ENCODE results near the gene USP34.

DNA sequence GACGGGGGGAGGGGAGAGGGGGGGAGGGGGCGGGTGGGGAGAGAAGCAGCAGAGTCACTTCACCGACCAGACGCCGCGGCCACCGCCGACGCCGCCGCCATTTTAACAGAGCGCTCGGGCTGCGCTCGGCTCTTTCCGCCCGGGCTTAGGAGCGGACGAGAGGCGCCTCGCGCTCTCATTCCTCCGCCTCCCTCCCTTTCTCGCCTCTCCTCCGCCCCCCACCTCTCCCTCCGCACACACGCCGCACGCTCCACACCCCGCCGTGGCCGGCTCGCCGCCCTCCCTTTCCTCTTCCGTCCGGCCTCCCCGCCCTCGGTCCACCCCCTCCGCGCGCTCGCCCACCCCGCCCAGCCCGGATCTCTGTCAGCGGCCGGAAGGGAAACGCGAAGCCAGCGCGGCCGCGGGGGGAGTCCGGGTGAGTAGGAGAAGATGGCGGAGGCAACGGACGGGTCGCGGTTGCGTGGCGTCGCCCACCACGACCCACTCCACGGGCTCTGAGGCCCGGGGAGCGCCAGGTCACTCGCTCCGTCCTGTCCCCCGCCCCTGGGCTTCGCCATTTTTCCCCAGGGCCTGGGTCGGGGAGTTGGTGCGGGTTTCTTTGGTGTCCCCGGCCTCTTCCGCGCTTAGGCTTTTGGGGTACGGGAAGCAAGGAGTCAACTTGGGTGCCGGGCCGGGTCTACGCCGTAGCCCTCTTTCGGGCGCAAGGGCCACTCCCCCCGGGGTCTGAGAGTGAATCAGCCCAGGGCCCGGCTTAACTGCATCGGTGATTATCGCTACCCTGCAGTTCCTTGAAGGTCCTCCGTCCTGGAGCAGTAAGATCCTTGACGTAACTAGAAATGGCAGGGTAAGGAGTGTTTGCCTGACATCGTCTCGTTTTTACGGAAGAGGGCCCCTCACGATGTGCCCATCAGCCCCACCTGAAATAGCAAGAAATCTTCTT, at the start of gene USP34:
- TF ChIP-seq CHD2 (IDR thresholded peaks at IDR 0.05; ENCODE audit: low read length) (no peak), RAD21 (IDR thresholded peaks at IDR 0.05 in 1 of 2, conservative IDR thresholded peaks at IDR 0.05 in 1 of 2; ENCODE audit: low read depth in 2 of 2, low read length in 2 of 2) (no peak), RFX5 (IDR thresholded peaks at IDR 0.05; ENCODE audit: borderline replicate concordance, low read depth, low read length) (no peak), POLR2AphosphoS5 (IDR thresholded peaks at IDR 0.05; ENCODE audit: low read depth, low read length) (peak; percentile 88), HDAC6 (IDR thresholded peaks at IDR 0.05; ENCODE audit: low read depth, low read length) (no peak), CBX5 (IDR thresholded peaks at IDR 0.05; ENCODE audit: low read depth, low read length) (no peak), CEBPB (IDR thresholded peaks at IDR 0.05; ENCODE audit: low read depth, low read length) (no peak)
- TF ChIP-seq, protein P1, sequence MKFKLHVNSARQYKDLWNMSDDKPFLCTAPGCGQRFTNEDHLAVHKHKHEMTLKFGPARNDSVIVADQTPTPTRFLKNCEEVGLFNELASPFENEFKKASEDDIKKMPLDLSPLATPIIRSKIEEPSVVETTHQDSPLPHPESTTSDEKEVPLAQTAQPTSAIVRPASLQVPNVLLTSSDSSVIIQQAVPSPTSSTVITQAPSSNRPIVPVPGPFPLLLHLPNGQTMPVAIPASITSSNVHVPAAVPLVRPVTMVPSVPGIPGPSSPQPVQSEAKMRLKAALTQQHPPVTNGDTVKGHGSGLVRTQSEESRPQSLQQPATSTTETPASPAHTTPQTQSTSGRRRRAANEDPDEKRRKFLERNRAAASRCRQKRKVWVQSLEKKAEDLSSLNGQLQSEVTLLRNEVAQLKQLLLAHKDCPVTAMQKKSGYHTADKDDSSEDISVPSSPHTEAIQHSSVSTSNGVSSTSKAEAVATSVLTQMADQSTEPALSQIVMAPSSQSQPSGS (IDR thresholded peaks at IDR 0.05; ENCODE audit: low read length) = no peak
- TF ChIP-seq, protein P2, sequence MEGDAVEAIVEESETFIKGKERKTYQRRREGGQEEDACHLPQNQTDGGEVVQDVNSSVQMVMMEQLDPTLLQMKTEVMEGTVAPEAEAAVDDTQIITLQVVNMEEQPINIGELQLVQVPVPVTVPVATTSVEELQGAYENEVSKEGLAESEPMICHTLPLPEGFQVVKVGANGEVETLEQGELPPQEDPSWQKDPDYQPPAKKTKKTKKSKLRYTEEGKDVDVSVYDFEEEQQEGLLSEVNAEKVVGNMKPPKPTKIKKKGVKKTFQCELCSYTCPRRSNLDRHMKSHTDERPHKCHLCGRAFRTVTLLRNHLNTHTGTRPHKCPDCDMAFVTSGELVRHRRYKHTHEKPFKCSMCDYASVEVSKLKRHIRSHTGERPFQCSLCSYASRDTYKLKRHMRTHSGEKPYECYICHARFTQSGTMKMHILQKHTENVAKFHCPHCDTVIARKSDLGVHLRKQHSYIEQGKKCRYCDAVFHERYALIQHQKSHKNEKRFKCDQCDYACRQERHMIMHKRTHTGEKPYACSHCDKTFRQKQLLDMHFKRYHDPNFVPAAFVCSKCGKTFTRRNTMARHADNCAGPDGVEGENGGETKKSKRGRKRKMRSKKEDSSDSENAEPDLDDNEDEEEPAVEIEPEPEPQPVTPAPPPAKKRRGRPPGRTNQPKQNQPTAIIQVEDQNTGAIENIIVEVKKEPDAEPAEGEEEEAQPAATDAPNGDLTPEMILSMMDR (IDR thresholded peaks at IDR 0.05; ENCODE audit: control extremely low read depth in 1 of 3, insufficient read depth in 1 of 3, low read depth in 1 of 3, low read length in 3 of 3) = no peak

Data from H1 (cell line).